Measurements from ENCODE around the gene RBBP8NL. TPM values are rescaled to one million over a fixed set of nuclear protein-coding genes. Genes with fewer than 3 reads are reported as not detected.
A peak's percentile ranks its signal among the peaks of the same experiment; 100 is the strongest.

The RBBP8NL gene
- polyA plus RNA-seq, 1 donor (not counting 4 experiments of a cell fraction or from before 2014, with no cell fraction given), result 0.13 TPM

DNA sequence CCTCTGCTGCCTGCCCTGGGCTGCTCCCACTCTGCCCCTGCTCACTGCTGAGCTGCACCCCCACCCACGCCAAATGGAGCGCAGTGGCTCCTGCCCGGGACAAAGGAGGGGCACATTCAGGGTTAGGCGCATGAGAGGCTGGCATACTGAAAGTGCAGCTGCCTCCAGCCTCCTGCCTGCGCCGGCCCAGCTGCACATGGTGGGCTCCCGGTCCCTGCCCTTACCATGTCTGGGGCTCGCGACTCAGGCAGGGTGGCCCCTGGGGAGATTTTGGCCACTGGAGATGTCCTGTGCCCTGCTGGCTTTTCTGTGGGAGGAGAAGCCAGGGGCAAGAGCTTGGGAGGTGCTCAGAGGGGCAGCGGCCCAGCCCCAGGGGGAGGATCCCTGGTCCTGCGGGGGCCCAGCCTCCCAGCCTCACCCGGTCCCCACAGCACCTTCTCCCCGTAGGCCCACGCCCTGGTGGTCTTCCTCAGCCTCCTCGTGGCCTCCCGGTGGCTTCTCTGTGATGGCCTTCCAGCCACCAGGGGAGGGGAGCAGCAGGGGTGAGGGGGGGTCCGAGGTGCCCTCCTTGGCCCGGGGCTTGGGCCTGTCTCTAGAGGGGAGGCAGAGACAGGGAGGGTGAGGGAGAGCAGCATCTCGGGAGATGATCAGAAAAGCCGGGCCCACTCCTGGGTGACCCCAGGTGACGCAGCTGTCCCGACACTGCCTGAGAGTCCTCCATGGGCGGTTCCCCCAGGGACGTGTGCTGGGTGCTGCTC, 11.8 kb downstream of the RBBP8NL start:
- no peaks in the 10 kb centered on the region for H3K79me2 ChIP-seq (ENCODE audit: control insufficient read depth, insufficient read depth, low read length)
- no peaks in the 10 kb centered on the region for H3K4me1 ChIP-seq (ENCODE audit: control insufficient read depth, extremely low read depth, insufficient read depth, low read length)
- no peak overlapping the region for H3K4me3 ChIP-seq (ENCODE audit: control insufficient read depth in 2 of 3, extremely low read depth in 1 of 3, insufficient read depth in 2 of 3, low read depth in 1 of 3, low read length in 3 of 3)
- TF ChIP-seq, protein P1, sequence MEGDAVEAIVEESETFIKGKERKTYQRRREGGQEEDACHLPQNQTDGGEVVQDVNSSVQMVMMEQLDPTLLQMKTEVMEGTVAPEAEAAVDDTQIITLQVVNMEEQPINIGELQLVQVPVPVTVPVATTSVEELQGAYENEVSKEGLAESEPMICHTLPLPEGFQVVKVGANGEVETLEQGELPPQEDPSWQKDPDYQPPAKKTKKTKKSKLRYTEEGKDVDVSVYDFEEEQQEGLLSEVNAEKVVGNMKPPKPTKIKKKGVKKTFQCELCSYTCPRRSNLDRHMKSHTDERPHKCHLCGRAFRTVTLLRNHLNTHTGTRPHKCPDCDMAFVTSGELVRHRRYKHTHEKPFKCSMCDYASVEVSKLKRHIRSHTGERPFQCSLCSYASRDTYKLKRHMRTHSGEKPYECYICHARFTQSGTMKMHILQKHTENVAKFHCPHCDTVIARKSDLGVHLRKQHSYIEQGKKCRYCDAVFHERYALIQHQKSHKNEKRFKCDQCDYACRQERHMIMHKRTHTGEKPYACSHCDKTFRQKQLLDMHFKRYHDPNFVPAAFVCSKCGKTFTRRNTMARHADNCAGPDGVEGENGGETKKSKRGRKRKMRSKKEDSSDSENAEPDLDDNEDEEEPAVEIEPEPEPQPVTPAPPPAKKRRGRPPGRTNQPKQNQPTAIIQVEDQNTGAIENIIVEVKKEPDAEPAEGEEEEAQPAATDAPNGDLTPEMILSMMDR (optimal IDR thresholded peaks at IDR 0.05 in 1 of 3, IDR thresholded peaks at IDR 0.05 in 1 of 3, conservative IDR thresholded peaks at IDR 0.05 in 1 of 3; ENCODE audit: extremely low read depth in 1 of 3, insufficient read depth in 2 of 3, low read length in 3 of 3), result no peak
- no peak for TF ChIP-seq EZH2 (IDR thresholded peaks at IDR 0.05; ENCODE audit: low read length)
- peaks cover 8% of the 10 kb centered on the region for H3K27me3 ChIP-seq (ENCODE audit: control insufficient read depth, extremely low read depth, insufficient read depth, low read length)
- H4K20me1 ChIP-seq (ENCODE audit: control insufficient read depth, extremely low read depth, insufficient read depth, low read length), result no peaks in the 10 kb centered on the region
- no peak overlapping the region for H3K27ac ChIP-seq (ENCODE audit: control insufficient read depth, insufficient read depth, low read length)
- FAIRE-seq (no peak), DNase-seq (ENCODE audit: low read depth, low spot score) (no peak)
- H3K36me3 ChIP-seq (ENCODE audit: control insufficient read depth in 2 of 2, extremely low read depth in 1 of 2, insufficient read depth in 2 of 2, low read length in 2 of 2), result no peaks in the 10 kb centered on the region
- H3K9me3 ChIP-seq (ENCODE audit: control insufficient read depth, low read depth, low read length), result no peaks in the 10 kb centered on the region
- H3K4me2 ChIP-seq (ENCODE audit: control insufficient read depth, extremely low read depth, insufficient read depth, low read depth, low read length), result no peak overlapping the region
- H3K9me1 ChIP-seq (ENCODE audit: control insufficient read depth, extremely low read depth, insufficient read depth, low read length), result no peaks in the 10 kb centered on the region
- H2AFZ ChIP-seq (ENCODE audit: control insufficient read depth, low read length), result no peak overlapping the region
- dilution Hi-C loops (cut with MboI; ENCODE audit: extremely low pct_ligation_motif_present, low sequenced_read_pairs), result no loop called here
- no peak overlapping the region for H3K9ac ChIP-seq (ENCODE audit: control insufficient read depth, extremely low read depth, insufficient read depth, low read length)

DNA sequence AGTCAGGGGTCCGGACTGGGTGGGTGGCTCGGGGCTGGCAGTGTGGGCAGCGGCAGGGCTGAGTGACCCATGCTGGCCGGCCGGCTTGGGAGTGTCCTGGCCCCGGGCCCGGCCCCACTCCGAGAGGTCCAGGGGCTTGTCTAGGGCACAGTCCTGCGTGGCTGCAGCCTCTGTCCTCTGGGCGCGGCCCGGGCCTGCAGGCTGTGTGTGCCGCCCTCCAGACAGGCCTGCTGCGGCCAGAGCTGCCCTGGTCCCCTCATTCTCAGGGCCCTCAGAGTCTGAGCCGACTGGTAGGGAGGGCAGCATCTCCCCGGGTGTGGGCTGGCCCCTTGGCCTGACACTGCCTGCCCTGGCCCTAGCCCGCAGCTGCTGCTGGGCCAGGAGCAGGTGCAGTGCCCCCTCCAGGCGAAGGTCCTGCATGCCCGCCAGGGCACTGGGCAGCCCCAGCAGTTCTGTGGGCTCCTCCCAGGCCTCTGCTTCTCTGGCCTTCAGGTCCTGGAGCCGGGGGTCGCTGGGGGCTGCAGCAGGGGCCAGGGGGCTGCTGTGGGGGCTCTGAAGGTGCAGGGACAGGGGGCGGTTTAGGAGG, 13.3 kb downstream of the RBBP8NL start:
- H3K36me3 ChIP-seq (ENCODE audit: control insufficient read depth in 2 of 2, extremely low read depth in 1 of 2, insufficient read depth in 2 of 2, low read length in 2 of 2), result no peaks in the 10 kb centered on the region
- H3K9me3 ChIP-seq (ENCODE audit: control insufficient read depth, low read depth, low read length), result no peaks in the 10 kb centered on the region
- H4K20me1 ChIP-seq (ENCODE audit: control insufficient read depth, extremely low read depth, insufficient read depth, low read length), result no peaks in the 10 kb centered on the region
- H3K27ac ChIP-seq (ENCODE audit: control insufficient read depth, insufficient read depth, low read length), result no peak overlapping the region
- H3K4me1 ChIP-seq (ENCODE audit: control insufficient read depth, extremely low read depth, insufficient read depth, low read length), result no peaks in the 10 kb centered on the region
- FAIRE-seq (no peak), DNase-seq (ENCODE audit: low read depth, low spot score) (no peak)
- H3K4me3 ChIP-seq (ENCODE audit: control insufficient read depth in 2 of 3, extremely low read depth in 1 of 3, insufficient read depth in 2 of 3, low read depth in 1 of 3, low read length in 3 of 3), result no peak overlapping the region
- H3K9me1 ChIP-seq (ENCODE audit: control insufficient read depth, extremely low read depth, insufficient read depth, low read length), result no peaks in the 10 kb centered on the region
- dilution Hi-C loops (cut with MboI; ENCODE audit: extremely low pct_ligation_motif_present, low sequenced_read_pairs), result no loop called here
- H3K79me2 ChIP-seq (ENCODE audit: control insufficient read depth, insufficient read depth, low read length), result no peaks in the 10 kb centered on the region
- H3K9ac ChIP-seq (ENCODE audit: control insufficient read depth, extremely low read depth, insufficient read depth, low read length), result no peak overlapping the region
- no peaks in the 10 kb centered on the region for H3K27me3 ChIP-seq (ENCODE audit: control insufficient read depth, extremely low read depth, insufficient read depth, low read length)
- TF ChIP-seq EZH2 (IDR thresholded peaks at IDR 0.05; ENCODE audit: low read length), result no peak
- TF ChIP-seq, protein P1 (optimal IDR thresholded peaks at IDR 0.05 in 1 of 3, IDR thresholded peaks at IDR 0.05 in 1 of 3, conservative IDR thresholded peaks at IDR 0.05 in 1 of 3; ENCODE audit: extremely low read depth in 1 of 3, insufficient read depth in 2 of 3, low read length in 3 of 3), result peak in 1 of 3 experiments; percentile 28
- no peak overlapping the region for H2AFZ ChIP-seq (ENCODE audit: control insufficient read depth, low read length)
- no peak overlapping the region for H3K4me2 ChIP-seq (ENCODE audit: control insufficient read depth, extremely low read depth, insufficient read depth, low read depth, low read length)
